NK-92 (cell line): ENCODE measurements around the gene IGF2BP3.
"Not testable (repeated sequence)": the region's sequence is repeated elsewhere in the genome, so short reads cannot be mapped to it uniquely, and the experiment has no call there.

Source experiments
- DNase-seq: peaks from one replicate; lab custom pipeline; 2025; ENCODE audit not compliant: unreplicated experiment; lab: John Stamatoyannopoulos, UW

Gene IGF2BP3

DNA sequence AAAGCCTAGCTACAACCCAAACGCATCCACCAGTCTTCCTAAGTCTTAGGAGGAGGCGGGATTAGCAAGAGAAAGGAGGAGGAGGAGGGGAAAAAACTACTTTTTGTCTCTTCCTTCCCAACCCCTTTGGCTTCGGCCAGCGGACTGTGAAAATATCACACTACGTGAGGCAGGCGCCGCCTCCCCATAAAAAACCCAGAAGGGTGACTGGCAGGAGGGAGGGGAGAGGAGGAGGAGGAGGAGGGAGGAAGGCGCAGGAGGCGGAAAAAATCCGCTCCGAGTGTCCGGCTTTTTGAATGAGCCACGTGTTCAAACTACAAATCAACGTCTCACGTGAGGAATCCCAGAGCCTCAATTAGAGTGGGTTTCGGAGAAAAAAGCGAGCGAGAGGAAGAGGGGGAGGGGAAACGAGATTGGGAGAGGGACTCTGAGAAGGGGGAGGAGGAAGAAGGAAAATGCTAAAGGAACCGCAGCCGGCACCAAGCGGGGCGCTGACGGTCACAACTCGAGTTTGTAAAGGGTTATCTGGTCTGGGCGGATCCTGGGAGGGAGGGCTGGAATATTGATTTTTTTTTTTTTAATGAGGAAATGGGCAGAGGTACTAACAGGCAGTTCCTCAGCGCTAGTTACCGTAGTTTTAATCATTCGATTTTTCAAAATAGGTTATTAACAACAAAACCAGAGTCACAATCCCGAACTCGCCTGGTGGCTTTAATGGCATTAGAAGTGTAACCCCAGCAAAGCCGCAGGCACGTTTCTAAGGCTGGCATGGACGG is at the start of gene IGF2BP3:
Gene IGF2BP3, minus strand, starts transcription at position 162 of the 776 bp plus-strand sequence. CDS start 381 bp downstream, outside the sequence.
- no peak for DNase-seq

DNA sequence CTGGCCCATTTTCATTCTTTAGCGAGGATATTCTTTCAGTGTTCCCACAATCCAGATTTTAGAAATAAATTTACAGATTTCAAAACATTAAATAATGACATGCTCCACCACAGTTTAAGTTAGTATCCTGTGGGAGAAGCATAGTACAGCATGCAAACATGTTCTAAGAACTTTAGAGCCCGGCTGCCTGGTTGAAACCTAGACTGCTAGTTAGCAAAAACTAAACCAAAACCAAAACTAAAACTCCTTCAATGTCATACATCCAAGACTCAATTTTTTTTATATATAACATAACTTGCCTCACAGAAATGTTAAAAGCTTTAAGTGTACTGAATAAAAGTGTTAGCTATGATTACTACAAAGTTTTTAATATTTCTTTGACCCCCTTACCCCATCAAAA is 44.5 kb upstream of the IGF2BP3 start:
- no peak for DNase-seq

GRCh38 chr7:23513746-23514145 is 43.5 kb upstream of the IGF2BP3 start:
- DNase-seq: not testable (repeated sequence)

- DNase-seq: no peak
Observed at GRCh38 chr7:23494009-23494408, 23.7 kb upstream of the IGF2BP3 start.

DNA sequence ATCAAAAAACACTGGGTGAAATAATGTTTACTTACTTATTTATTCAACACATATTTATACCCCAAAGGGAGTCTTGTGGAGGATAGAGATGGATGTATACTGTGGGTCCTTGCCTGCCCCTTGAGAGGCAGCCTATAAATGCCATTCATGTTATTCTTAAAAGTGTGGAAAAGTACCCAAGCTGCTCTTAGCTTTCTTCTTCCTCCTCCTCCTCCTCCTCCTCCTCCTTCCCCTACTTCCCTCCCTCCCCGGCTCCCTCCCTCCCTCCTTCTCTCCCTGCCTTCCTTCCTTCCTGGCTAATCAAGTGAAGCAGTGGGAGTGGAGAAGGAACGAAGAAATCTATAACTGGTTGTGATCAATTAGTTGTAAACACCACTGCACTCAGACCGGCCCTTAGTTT is 21.2 kb upstream of the IGF2BP3 start:
- no peak for DNase-seq

- DNase-seq: no peak
Observed at GRCh38 chr7:23490357-23491135, 20.3 kb upstream of the IGF2BP3 start.

DNA sequence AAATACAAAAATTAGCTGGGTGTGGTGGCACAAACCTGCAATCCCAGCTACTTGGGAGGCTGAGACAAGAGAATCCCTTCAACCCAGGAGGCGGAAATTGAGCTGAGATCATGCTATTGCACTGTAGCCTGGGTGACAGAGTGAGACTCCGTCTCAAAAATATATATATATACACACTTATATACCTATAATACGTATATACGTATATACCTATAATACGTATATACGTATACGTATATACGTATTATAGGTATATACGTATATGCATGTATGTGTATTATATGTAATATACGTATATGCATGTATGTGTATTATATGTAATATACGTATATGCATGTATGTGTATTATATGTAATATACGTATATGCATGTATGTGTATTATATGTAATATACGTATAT is 18.4 kb upstream of the IGF2BP3 start:
- not testable (repeated sequence) for DNase-seq

- no peak for DNase-seq
Observed at GRCh38 chr7:23487670-23488069, 17.4 kb upstream of the IGF2BP3 start.

- DNase-seq: no peak
Observed at GRCh38 chr7:23486002-23486773, 15.9 kb upstream of the IGF2BP3 start.

DNA sequence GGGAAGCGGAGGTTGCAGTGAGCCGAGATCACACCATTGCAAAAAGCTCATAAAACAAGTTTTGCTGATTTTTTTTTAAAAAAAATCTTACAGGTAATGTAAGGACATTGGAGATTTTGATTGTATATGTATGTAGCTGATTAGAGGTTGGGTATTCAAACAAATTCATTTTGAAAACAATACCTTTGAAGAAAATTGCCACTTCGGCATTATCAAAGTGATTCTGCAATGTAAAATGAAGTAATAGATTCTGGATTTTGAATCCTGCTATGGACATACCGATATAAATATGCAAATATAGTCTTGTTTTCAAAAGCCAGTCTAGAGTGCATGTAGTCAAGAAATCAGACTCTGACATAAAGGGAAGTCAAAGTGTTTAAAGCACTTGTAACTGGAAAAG is 12.4 kb upstream of the IGF2BP3 start:
- no peak for DNase-seq

DNA sequence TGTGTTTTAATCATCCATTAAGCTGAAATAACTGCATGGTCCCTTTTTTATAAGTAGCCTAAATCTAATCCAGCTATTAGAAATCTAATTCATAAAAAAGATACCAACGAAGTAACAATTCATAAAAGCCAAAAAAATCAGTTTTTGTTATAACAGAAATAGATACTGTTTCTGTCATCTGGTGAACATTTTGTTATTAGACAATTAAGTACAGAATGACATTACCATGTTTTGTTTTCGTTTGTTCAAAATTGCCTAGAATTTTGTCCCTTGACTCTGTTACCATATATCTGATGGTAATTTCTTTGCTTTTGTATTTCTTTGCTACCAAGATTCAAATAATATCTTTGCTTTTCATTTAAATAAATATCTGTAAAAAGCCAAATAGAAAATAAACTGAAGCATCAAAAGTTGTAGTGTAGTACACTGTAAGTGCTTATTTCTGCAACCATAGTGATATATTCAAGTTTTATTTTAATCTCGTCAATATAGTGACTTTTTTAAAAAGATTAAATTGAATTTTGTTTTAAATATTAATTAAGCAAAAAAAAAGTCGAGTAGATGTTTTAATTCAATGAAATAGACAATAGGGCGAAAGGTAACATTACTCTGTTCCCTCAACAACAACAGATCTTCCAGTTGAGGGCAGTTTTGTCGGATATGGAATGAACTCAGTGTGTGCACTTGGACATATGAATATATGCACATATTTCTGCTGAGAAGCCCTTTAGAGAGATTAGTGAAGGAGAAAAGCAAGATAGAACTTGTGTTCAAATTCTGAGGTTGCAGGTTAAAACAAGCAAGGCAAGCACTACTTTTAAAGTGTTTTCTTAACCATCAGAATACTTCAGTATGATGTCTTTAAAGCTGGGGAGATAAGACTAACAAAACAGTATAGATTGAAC is 7.9 kb upstream of the IGF2BP3 start:
- DNase-seq: no peak

- no peak for DNase-seq
Observed at GRCh38 chr7:23477157-23477499, 6.8 kb upstream of the IGF2BP3 start.

DNA sequence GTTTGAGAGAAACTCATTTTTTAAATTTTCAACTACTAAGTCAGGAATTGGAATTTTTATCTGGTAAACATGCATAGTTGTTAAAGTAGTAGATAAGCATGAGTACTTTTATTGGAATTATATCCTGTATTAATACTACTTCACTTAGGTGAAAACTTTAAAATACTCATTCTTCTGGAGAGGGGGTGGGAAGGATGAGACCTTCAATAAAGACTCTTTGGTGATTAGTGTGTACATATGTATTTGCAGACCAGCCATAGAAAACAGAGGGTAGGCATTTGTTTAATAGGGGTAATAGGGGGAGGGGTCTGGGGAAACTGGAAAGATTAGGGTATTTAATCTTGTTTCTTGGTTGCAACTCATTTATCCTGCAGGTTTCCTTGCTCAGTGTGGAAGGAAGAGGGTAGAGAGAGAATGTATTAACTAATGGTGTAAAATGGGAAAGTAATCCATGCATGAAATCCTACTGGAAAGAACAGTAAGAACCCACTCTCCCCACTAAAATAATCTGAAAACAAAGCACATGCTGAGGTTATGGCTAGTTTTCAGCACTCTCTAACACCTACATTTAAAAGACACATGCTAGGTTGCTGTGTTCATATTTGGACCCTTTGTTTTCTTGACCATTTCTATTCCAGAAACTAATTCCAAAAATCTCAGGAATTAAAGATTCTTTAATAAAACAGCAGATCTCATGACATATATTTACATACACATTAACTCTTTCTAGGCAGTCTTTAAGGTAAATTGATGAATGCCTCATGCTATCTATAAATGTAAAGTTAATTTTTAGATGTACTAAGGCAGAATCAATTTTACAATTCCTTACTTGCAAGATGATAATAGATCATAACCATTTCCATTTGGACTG is 6.2 kb upstream of the IGF2BP3 start:
- DNase-seq: no peak

- no peak for DNase-seq
Observed at GRCh38 chr7:23475576-23475839, 5.2 kb upstream of the IGF2BP3 start.

DNA sequence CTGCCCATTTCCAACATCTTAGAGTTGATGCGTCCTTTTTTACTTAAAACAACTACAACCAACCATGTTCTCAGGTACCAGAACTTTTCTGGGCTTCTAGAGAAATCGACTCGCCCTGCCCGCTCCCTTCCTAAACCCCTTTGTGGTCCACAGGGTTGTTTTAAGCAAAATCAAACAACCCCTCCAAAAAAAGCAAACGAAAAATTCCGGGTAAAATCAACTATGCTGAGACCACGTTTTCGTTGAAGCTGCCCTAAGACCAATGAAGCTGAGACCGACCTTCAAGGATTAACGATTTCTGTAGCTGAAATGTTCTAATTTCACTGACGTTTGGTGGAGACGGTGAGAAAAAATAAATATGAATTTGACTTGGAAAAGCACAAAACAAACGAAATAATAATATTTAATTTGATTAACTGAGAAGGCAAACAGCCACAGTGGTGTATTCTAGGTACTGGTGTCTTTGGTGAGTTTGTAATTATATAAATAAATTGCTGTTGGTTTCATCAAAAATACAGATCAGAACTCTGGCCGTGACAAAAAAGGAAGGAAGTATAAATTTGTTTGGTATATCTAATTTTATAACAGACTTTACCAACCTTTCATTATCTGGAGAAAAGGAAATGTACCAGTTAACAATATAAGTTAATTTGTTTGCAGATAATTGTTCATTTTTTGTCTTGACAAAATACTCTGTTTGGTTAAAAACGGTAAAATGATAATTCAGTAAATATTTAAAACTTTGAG is 4.7 kb upstream of the IGF2BP3 start:
- DNase-seq: no peak

- DNase-seq: no peak
Observed at GRCh38 chr7:23474094-23474828, 4.0 kb upstream of the IGF2BP3 start.

GRCh38 chr7:23473844-23474093 is 3.5 kb upstream of the IGF2BP3 start:
- no peak for DNase-seq

DNA sequence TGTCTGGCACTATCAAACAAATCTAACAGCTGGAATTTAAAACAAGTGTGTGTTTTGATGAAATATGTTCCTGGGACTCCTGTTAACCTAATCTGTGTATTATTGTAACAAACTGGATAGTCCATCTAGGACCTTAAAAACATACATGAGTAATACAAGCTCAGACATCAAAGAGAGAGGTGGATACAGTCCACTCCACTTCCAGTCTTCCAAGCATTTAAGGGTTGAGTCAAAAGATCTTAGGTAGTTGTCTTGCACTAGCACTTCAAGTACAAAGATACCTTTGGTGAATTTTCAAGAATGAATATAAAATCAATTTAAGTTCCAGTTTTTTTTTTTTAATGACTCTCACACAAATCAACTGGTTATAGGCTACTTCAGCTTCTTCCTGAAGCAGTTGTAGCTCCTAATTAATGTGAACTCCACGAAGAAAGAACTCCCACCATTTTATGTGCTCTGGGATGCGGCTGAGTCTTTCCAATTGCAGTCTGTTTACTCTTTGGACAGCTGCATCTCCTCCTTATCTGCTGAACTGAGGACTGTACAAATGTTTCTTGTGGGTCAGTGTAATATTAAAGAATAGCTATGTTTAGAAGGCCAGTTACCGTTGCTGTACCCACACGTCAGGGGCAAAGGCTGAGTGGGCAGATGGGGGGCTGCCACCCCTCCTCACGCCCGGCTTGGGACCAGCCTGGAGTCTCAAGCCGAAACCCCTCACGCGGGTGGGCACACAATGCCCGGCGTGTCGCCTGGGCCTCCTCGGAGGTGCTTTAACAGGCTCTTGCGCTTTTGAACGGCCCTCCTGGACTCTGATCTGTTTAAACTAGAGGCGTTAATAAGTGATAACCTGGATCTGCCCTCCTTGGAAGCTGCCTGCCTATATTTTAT is 2.9 kb upstream of the IGF2BP3 start:
- no peak for DNase-seq
